CD4-positive, alpha-beta T cell treated with Interleukin-15 for 4 hours (primary cell): ENCODE results near the gene STK35.

Experiments used
- DNase-seq: peaks from one replicate; pipeline ENCODE4 v3.0.0-alpha.2; 2020; ENCODE audit warnings: low spot score

Gene STK35

GRCh38 chr20:2104236-2104635 is 2.6 kb downstream of the STK35 start:
- no peak for DNase-seq

- DNase-seq = no peak
Observed at GRCh38 chr20:2108498-2108897, 6.9 kb downstream of the STK35 start.

- no peak for DNase-seq
Observed at GRCh38 chr20:2108987-2109386, 7.4 kb downstream of the STK35 start.

- no peak for DNase-seq
Observed at GRCh38 chr20:2109425-2110210, 8.0 kb downstream of the STK35 start.

- no peak for DNase-seq
Observed at GRCh38 chr20:2112910-2113309, 11.3 kb downstream of the STK35 start.

- no peak for DNase-seq
Observed at GRCh38 chr20:2114127-2114959, 12.7 kb downstream of the STK35 start.

GRCh38 chr20:2114990-2115681 is 13.5 kb downstream of the STK35 start:
- no peak for DNase-seq

- no peak for DNase-seq
Observed at GRCh38 chr20:2116170-2116940, 14.7 kb downstream of the STK35 start.

- DNase-seq = no peak
Observed at GRCh38 chr20:2118783-2119182, 17.2 kb downstream of the STK35 start.

GRCh38 chr20:2122936-2123335 is 21.3 kb downstream of the STK35 start:
- DNase-seq = no peak

- DNase-seq = no peak
Observed at GRCh38 chr20:2123720-2124119, 22.1 kb downstream of the STK35 start.

- no peak for DNase-seq
Observed at GRCh38 chr20:2124564-2125213, 23.1 kb downstream of the STK35 start.

GRCh38 chr20:2125474-2126112 is 24.0 kb downstream of the STK35 start:
- DNase-seq = no peak

- no peak for DNase-seq
Observed at GRCh38 chr20:2127238-2127637, 25.6 kb downstream of the STK35 start.

GRCh38 chr20:2128542-2128941 is 26.9 kb downstream of the STK35 start:
- DNase-seq = no peak

GRCh38 chr20:2130062-2130591 is 28.5 kb downstream of the STK35 start:
- no peak for DNase-seq

- DNase-seq = no peak
Observed at GRCh38 chr20:2130683-2131082, 29.1 kb downstream of the STK35 start.

GRCh38 chr20:2131366-2131765 is 29.7 kb downstream of the STK35 start:
- DNase-seq = no peak

- DNase-seq = no peak
Observed at GRCh38 chr20:2132461-2132901, 30.9 kb downstream of the STK35 start.

GRCh38 chr20:2133318-2134183 is 31.9 kb downstream of the STK35 start:
- no peak for DNase-seq
